Transverse colon (tissue), 3 donors: Measurements from ENCODE around the gene GPR162.

Source experiments
- CTCF ChIP-seq, 5 experiments: fragments of 200-600 bp in 3 of 5; fragments of 450-650 bp in 2 of 5; sonication (generic) in 3 of 5; IDR thresholded peaks; 1 replicate in 2 of 5; 2 replicates in 3 of 5; pipeline ENCODE4 v1.5.1; 2016 to 2017; ENCODE audit warnings: antibody characterized with exemption in 5 of 5, inconsistent platforms in 3 of 5, mild to moderate bottlenecking in 2 of 5, moderate library complexity in 1 of 5
- POLR2A ChIP-seq: fragments of 450-650 bp; IDR thresholded peaks from one replicate; pipeline ENCODE4 v1.6.1; 2016; ENCODE audit warnings: antibody characterized with exemption, mild to moderate bottlenecking, moderate library complexity

- no peak for TF ChIP-seq POLR2A
- no peak for TF ChIP-seq CTCF (IDR thresholded peaks at IDR 0.05)
Observed at GRCh38 chr12:6832125-6832524, 10.5 kb downstream of the GPR162 start.
